ENCODE results near the gene THUMPD1. TPM values are rescaled to one million over a fixed set of nuclear protein-coding genes. Genes with fewer than 3 reads are reported as not detected.
A peak's percentile ranks its signal among the peaks of the same experiment; 100 is the strongest.

The THUMPD1 gene
- total and polyA plus RNA-seq, 7 experiments from 2014 or later: 41.9 to 107 (median 72.7) TPM

- Histone ChIP-seq H3K36me3 (ENCODE audit: control insufficient read depth in 2 of 3, insufficient read depth in 3 of 3, low read length in 3 of 3) (no peaks in the 10 kb centered on the region), H3K27me3 (ENCODE audit: control insufficient read depth in 2 of 2, insufficient read depth in 2 of 2, low read length in 2 of 2) (no peaks in the 10 kb centered on the region), H3K4me3 (ENCODE audit: low read length) (no peak overlapping the region), H3K9me3 (ENCODE audit: control insufficient read depth in 2 of 3, low read length in 3 of 3) (no peaks in the 10 kb centered on the region), H3K4me1 (ENCODE audit: control insufficient read depth in 2 of 2, insufficient read depth in 2 of 2, low read length in 2 of 2) (no peaks in the 10 kb centered on the region), H3K27ac (ENCODE audit: low read depth, low read length) (no peak overlapping the region)
- no peak for DNase-seq
- Mint-ChIP-seq H3K27me3 (peaks cover 0 to 22% (median 5%) of the 10 kb centered on the region in 5 donors), H3K4me1 (no peaks in the 10 kb centered on the region), H3K27ac (no peak overlapping the region), H3K9me3 (peaks cover 0 to 27% (median 9%) of the 10 kb centered on the region in 11 donors), H3K36me3 (peaks cover 0 to 8% (median 3%) of the 10 kb centered on the region in 5 donors), H3K4me3 (peak overlapping the region in 2 of 10 donors; percentile 10 to 16)
- ATAC-seq: no peak
- CTCF ChIA-PET: no interaction called here
- intact Hi-C loops (cut with micrococcal nuclease): no loop called here
- POLR2A ChIA-PET: no interaction called here
Observed at GRCh38 chr16:20753727-20754126, 12.1 kb upstream of the THUMPD1 start.

- peaks cover 0 to 22% (median 5%) of the 10 kb centered on the region in 5 donors for H3K27me3 Mint-ChIP-seq
- Histone ChIP-seq H3K27ac (ENCODE audit: low read depth, low read length) (no peak overlapping the region), H3K9me3 (ENCODE audit: control insufficient read depth in 2 of 3, low read length in 3 of 3) (no peaks in the 10 kb centered on the region), H3K4me3 (ENCODE audit: low read length) (no peak overlapping the region), H3K36me3 (ENCODE audit: control insufficient read depth in 2 of 3, insufficient read depth in 3 of 3, low read length in 3 of 3) (no peaks in the 10 kb centered on the region), H3K4me1 (ENCODE audit: control insufficient read depth in 2 of 2, insufficient read depth in 2 of 2, low read length in 2 of 2) (no peaks in the 10 kb centered on the region), H3K27me3 (ENCODE audit: control insufficient read depth in 2 of 2, insufficient read depth in 2 of 2, low read length in 2 of 2) (no peaks in the 10 kb centered on the region)
- ATAC-seq: no peak
- H3K4me3 Mint-ChIP-seq: no peak overlapping the region
- H3K4me1 Mint-ChIP-seq: peaks cover 0 to 2% (median 0%) of the 10 kb centered on the region in 7 donors
- no peak for DNase-seq
- no peak overlapping the region for H3K27ac Mint-ChIP-seq
- POLR2A ChIA-PET: interaction anchor here (1.6 kb wide), 1 partner anchor 12 kb away, joined by 3 read pairs; no protein-coding TSS in a partner anchor
- peaks cover 6 to 50% (median 20%) of the 10 kb centered on the region in 11 donors for H3K9me3 Mint-ChIP-seq
- H3K36me3 Mint-ChIP-seq: peaks cover 2 to 18% (median 8%) of the 10 kb centered on the region in 5 donors
- CTCF ChIA-PET: no interaction called here
- intact Hi-C loops (cut with micrococcal nuclease): no loop called here
Observed at GRCh38 chr16:20750558-20750957, 8.9 kb upstream of the THUMPD1 start.

- peaks cover 0 to 2% (median 0%) of the 10 kb centered on the region in 7 donors for H3K4me1 Mint-ChIP-seq
- no peak overlapping the region for H3K4me3 Mint-ChIP-seq
- Histone ChIP-seq H3K4me1 (ENCODE audit: control insufficient read depth in 2 of 2, insufficient read depth in 2 of 2, low read length in 2 of 2) (no peaks in the 10 kb centered on the region), H3K36me3 (ENCODE audit: control insufficient read depth in 2 of 3, insufficient read depth in 3 of 3, low read length in 3 of 3) (no peaks in the 10 kb centered on the region), H3K4me3 (ENCODE audit: low read length) (no peak overlapping the region), H3K27ac (ENCODE audit: low read depth, low read length) (no peak overlapping the region), H3K27me3 (ENCODE audit: control insufficient read depth in 2 of 2, insufficient read depth in 2 of 2, low read length in 2 of 2) (no peaks in the 10 kb centered on the region), H3K9me3 (ENCODE audit: control insufficient read depth in 2 of 3, low read length in 3 of 3) (no peaks in the 10 kb centered on the region)
- DNase-seq (no peak), ATAC-seq (no peak)
- H3K9me3 Mint-ChIP-seq: peaks cover 6 to 43% (median 15%) of the 10 kb centered on the region in 11 donors
- H3K27ac Mint-ChIP-seq: no peak overlapping the region
- peaks cover 3 to 18% (median 8%) of the 10 kb centered on the region in 5 donors for H3K36me3 Mint-ChIP-seq
- CTCF ChIA-PET: no interaction called here
- POLR2A ChIA-PET: interaction anchor here (0.6 kb wide), 1 partner anchor 13 kb away, joined by 3 read pairs; no protein-coding TSS in a partner anchor
- peaks cover 0 to 19% (median 5%) of the 10 kb centered on the region in 5 donors for H3K27me3 Mint-ChIP-seq
- intact Hi-C loops (cut with micrococcal nuclease): no loop called here
Observed at GRCh38 chr16:20749474-20749873, 7.9 kb upstream of the THUMPD1 start.

- POLR2A ChIA-PET: no interaction called here
- intact Hi-C loops (cut with micrococcal nuclease): no loop called here
- Histone ChIP-seq H3K36me3 (ENCODE audit: control insufficient read depth in 2 of 3, insufficient read depth in 3 of 3, low read length in 3 of 3) (no peaks in the 10 kb centered on the region), H3K27me3 (ENCODE audit: control insufficient read depth in 2 of 2, insufficient read depth in 2 of 2, low read length in 2 of 2) (no peaks in the 10 kb centered on the region), H3K4me1 (ENCODE audit: control insufficient read depth in 2 of 2, insufficient read depth in 2 of 2, low read length in 2 of 2) (no peaks in the 10 kb centered on the region), H3K9me3 (ENCODE audit: control insufficient read depth in 2 of 3, low read length in 3 of 3) (no peaks in the 10 kb centered on the region), H3K4me3 (ENCODE audit: low read length) (no peak overlapping the region), H3K27ac (ENCODE audit: low read depth, low read length) (no peak overlapping the region)
- Mint-ChIP-seq H3K4me1 (peaks cover 0 to 2% (median 0%) of the 10 kb centered on the region in 7 donors), H3K9me3 (peaks cover 6 to 25% (median 12%) of the 10 kb centered on the region in 11 donors), H3K36me3 (peaks cover 0 to 14% (median 8%) of the 10 kb centered on the region in 5 donors), H3K4me3 (no peak overlapping the region), H3K27me3 (peaks cover 0 to 7% (median 0%) of the 10 kb centered on the region in 5 donors), H3K27ac (no peak overlapping the region)
- no peak for DNase-seq
- peak; percentile 38 for ATAC-seq
- CTCF ChIA-PET: no interaction called here
Observed at GRCh38 chr16:20747030-20747816, 5.6 kb upstream of the THUMPD1 start.

- DNase-seq: no peak
- Mint-ChIP-seq H3K36me3 (peaks cover 0 to 14% (median 8%) of the 10 kb centered on the region in 5 donors), H3K9me3 (peaks cover 6 to 25% (median 11%) of the 10 kb centered on the region in 11 donors), H3K27ac (no peak overlapping the region), H3K4me1 (peaks cover 0 to 5% (median 4%) of the 10 kb centered on the region in 7 donors), H3K27me3 (peaks cover 0 to 3% (median 0%) of the 10 kb centered on the region in 5 donors), H3K4me3 (no peak overlapping the region)
- no peak overlapping the region for H3K27ac ChIP-seq (ENCODE audit: low read depth, low read length)
- POLR2A ChIA-PET: interaction anchor here (1.2 kb wide), 1 partner anchor 17 kb away, joined by 4 read pairs; no protein-coding TSS in a partner anchor
- no peak for ATAC-seq
- peaks cover 0 to 2% (median 0%) of the 10 kb centered on the region in 3 experiments for H3K36me3 ChIP-seq (ENCODE audit: control insufficient read depth in 2 of 3, insufficient read depth in 3 of 3, low read length in 3 of 3)
- no peaks in the 10 kb centered on the region for H3K27me3 ChIP-seq (ENCODE audit: control insufficient read depth in 2 of 2, insufficient read depth in 2 of 2, low read length in 2 of 2)
- no peak overlapping the region for H3K4me3 ChIP-seq (ENCODE audit: low read length)
- intact Hi-C loops (cut with micrococcal nuclease): no loop called here
- no peaks in the 10 kb centered on the region for H3K9me3 ChIP-seq (ENCODE audit: control insufficient read depth in 2 of 3, low read length in 3 of 3)
- CTCF ChIA-PET: no interaction called here
- H3K4me1 ChIP-seq (ENCODE audit: control insufficient read depth in 2 of 2, insufficient read depth in 2 of 2, low read length in 2 of 2): peaks cover 0 to 4% of the 10 kb centered on the region in 2 donors
Observed at GRCh38 chr16:20746461-20746860, 4.8 kb upstream of the THUMPD1 start.

- Mint-ChIP-seq H3K4me3 (peak overlapping the region in 1 of 10 donors; percentile 4), H3K36me3 (peaks cover 0 to 15% (median 8%) of the 10 kb centered on the region in 5 donors), H3K27me3 (peaks cover 0 to 2% (median 0%) of the 10 kb centered on the region in 5 donors), H3K9me3 (peaks cover 6 to 25% (median 11%) of the 10 kb centered on the region in 11 donors), H3K4me1 (peaks cover 9 to 14% (median 12%) of the 10 kb centered on the region in 7 donors), H3K27ac (peak overlapping the region in 1 of 9 donors; percentile 32)
- peaks cover 9 to 12% of the 10 kb centered on the region in 2 donors for H3K4me1 ChIP-seq (ENCODE audit: control insufficient read depth in 2 of 2, insufficient read depth in 2 of 2, low read length in 2 of 2)
- ATAC-seq (no peak), DNase-seq (no peak)
- intact Hi-C loops (cut with micrococcal nuclease): loop anchor here (5.0 kb wide), 2 partner anchors 1223 to 1552 kb away; partner anchors contain the start of genes CCP110 (in 1 of the 2), GDE1 (in 1 of the 2) and POLR3E (in 1 of the 2)
- no peaks in the 10 kb centered on the region for H3K27me3 ChIP-seq (ENCODE audit: control insufficient read depth in 2 of 2, insufficient read depth in 2 of 2, low read length in 2 of 2)
- H3K4me3 ChIP-seq (ENCODE audit: low read length): no peak overlapping the region
- ChIA-PET CTCF (no interaction called here), POLR2A (no interaction called here)
- no peaks in the 10 kb centered on the region for H3K9me3 ChIP-seq (ENCODE audit: control insufficient read depth in 2 of 3, low read length in 3 of 3)
- no peak overlapping the region for H3K27ac ChIP-seq (ENCODE audit: low read depth, low read length)
- H3K36me3 ChIP-seq (ENCODE audit: control insufficient read depth in 2 of 3, insufficient read depth in 3 of 3, low read length in 3 of 3): peaks cover 0 to 4% (median 0%) of the 10 kb centered on the region in 3 experiments
Observed at GRCh38 chr16:20744922-20745440, 3.4 kb upstream of the THUMPD1 start.
